ENCODE measurements around the gene CTNNA1.

GRCh38 chr5:138981586-138981985 is 228.4 kb downstream of the CTNNA1 start:
- no peak for TF ChIP-seq EZH2phosphoT487 (IDR thresholded peaks at IDR 0.05; ENCODE audit: insufficient read depth, low read depth)
- no peak for TF ChIP-seq EZH2 (IDR thresholded peaks at IDR 0.05; ENCODE audit: insufficient read depth, poor library complexity, severe bottlenecking)
